ENCODE measurements around the gene KANSL3. TPM values are rescaled to one million over a fixed set of nuclear protein-coding genes. Genes with fewer than 3 reads are reported as not detected.

Gene KANSL3
- total RNA-seq, 1 donor from 2014 or later, result 45.5 TPM

DNA sequence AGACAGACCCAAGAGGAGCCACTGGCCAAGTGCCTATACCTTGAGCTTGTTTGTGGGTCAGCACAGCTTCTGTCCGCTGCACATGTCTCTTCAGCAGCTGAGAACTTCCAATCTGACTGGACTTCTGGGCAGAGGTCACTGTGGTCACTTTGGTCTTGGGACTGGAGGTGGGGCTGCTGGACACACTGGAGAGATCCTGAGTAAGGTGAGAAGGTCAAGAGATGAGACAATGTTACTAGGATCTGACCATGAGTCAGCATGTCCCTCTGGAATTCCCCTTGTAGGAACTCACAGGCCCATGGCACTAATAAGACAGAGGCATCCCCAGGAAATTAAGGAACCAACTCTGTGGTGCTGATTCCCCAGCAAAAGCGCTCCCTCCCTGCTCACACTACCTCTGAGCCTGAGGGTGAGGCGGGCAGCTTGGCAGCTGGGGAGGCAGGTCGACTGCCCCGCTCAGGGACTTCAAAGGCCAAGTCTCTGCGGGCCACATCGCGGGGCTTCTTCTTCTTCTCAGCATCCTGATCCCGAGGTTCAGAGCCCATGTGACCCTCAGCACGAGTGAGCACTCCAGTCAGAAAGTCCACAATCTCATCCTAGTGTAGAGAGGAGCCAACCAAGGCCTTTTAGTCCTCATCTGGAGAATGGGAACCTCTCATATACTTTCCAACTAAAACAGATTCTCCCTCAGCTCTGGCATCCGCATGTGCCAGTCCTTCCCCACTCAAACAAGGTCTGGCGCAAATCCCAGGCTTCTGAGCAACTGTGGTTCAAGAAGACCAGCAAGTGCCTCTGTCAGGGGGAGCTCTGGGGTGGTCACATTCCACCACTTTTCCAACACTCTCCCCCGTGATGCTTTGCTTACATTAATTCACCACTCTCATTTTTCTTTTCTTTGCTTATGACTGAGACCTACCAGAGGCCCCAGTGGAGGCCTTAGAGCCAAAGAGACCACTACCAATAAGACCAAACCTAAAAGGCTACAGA, 29.4 kb downstream of the KANSL3 start:
- peak overlapping the region; percentile 30 for H3K27ac Mint-ChIP-seq
- no peak for DNase-seq
- no peak overlapping the region for H3K4me3 Mint-ChIP-seq
- H3K27me3 Mint-ChIP-seq, result no peaks in the 10 kb centered on the region
- H3K4me1 Mint-ChIP-seq, result peaks cover 5% of the 10 kb centered on the region
- peaks cover 85% of the 10 kb centered on the region for H3K36me3 Mint-ChIP-seq (ENCODE audit: low read depth)
- H3K9me3 Mint-ChIP-seq, result no peaks in the 10 kb centered on the region
- intact Hi-C loops (cut with micrococcal nuclease), result no loop called here

DNA sequence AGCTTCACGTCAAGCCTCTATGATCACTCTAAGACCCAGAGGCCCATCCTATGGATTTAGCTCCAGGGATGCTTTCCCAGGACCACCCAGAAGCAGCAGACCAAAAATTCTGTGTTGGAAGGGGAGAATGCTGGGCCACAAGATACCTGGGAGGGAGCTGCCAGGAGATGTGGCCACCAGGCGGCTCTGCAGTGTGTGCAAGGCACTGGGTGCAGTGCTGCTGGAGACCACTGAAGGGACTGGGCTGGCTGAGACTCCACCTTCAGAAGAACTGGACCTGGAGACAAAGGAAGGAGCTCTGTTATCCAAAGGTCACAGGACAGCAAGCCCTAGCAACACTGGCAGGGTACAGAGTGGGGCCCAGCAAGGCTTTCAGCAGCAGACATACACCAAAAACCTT, 34.0 kb downstream of the KANSL3 start:
- no peak for DNase-seq
- no peaks in the 10 kb centered on the region for H3K27me3 Mint-ChIP-seq
- peak overlapping the region; percentile 21 for H3K27ac Mint-ChIP-seq
- intact Hi-C loops (cut with micrococcal nuclease), result loop anchor here (5.0 kb wide), 2 partner anchors 33 to 67 kb away; partner anchors contain the start of genes ARID5A and KANSL3
- no peaks in the 10 kb centered on the region for H3K9me3 Mint-ChIP-seq
- peaks cover 21% of the 10 kb centered on the region for H3K4me1 Mint-ChIP-seq
- H3K4me3 Mint-ChIP-seq, result no peak overlapping the region
- peaks cover 83% of the 10 kb centered on the region for H3K36me3 Mint-ChIP-seq (ENCODE audit: low read depth)

- Mint-ChIP-seq H3K36me3 (ENCODE audit: low read depth) (peaks cover 80% of the 10 kb centered on the region), H3K27ac (no peak overlapping the region), H3K4me3 (no peak overlapping the region), H3K27me3 (no peaks in the 10 kb centered on the region), H3K9me3 (no peaks in the 10 kb centered on the region), H3K4me1 (peaks cover 23% of the 10 kb centered on the region)
- intact Hi-C loops (cut with micrococcal nuclease), result loop anchor here (5.0 kb wide), 2 partner anchors 35 to 65 kb away; partner anchors contain the start of genes ARID5A and KANSL3
- peak; percentile 61 for DNase-seq
These were observed 35.7 kb downstream of the KANSL3 start for GRCh38 chr2:96602330-96602823.

DNA sequence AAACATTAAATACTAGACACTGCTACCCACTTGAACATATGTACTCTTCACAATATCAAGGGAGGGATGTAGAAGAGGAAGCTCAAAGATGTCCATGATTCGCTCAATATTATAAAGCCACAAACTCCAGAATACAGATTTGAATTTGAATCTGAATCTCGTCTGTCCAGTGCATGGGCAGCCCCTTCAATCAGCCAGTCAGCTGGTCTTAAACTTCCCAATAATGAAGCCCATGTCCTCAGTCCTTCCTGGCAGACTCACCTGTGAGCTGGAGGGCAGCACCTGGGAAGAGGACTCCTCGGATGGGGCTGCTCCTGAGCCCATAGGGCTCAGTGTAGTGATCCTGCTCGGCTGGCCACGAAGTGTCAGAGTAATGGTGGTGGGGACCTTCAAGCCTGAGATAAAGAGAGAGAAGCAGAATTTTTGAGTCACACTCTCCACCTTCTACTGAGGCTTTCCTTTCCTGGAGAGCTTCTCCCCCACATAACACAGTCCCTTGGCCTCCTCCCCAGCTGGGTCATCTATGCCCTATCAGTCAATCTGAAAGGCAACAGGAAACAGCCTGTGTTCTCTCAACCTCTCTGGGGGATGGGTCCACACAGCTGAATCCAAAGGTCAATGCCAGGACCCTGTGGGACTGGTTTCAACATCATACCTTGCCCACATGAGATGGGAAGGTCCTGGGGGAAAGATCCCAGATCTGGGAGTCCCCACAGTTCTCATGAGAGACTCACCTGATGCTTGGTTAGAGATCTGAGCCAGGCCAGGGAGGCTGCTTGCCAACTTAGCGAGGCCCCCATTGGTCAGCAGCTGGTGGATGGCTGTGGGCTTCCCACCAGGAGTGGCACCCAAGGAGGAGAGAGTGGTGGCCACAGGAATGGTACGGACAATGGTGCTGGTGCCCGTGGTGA, 36.5 kb downstream of the KANSL3 start:
- peaks cover 80% of the 10 kb centered on the region for H3K36me3 Mint-ChIP-seq (ENCODE audit: low read depth)
- H3K27me3 Mint-ChIP-seq, result no peaks in the 10 kb centered on the region
- no peaks in the 10 kb centered on the region for H3K9me3 Mint-ChIP-seq
- DNase-seq, result peak; percentile 65
- peak overlapping the region; percentile 88 for H3K27ac Mint-ChIP-seq
- intact Hi-C loops (cut with micrococcal nuclease), result loop anchor here (5.0 kb wide), 2 partner anchors 36 to 64 kb away; partner anchors contain the start of genes ARID5A and KANSL3
- H3K4me1 Mint-ChIP-seq, result peaks cover 25% of the 10 kb centered on the region
- H3K4me3 Mint-ChIP-seq, result peak overlapping the region; percentile 57

DNA sequence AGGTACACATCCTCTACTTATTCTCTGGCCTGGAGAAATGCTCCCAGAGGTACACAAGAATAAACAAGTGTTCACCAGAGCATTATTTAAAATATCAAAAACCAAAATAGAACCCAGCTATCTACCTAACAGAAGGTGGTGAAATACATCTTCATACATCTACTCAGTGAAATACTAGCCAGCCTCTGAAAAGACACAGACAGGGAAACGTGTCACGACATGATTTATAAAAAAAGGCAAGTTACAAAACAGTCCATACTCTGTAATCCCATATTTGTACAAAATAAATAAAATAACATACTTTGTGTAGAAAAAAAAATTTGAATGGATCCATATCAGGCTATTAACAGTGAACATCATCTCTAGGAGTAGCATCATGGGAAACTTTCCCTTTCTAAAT, 38.2 kb downstream of the KANSL3 start:
- no peaks in the 10 kb centered on the region for H3K9me3 Mint-ChIP-seq
- DNase-seq, result no peak
- H3K27ac Mint-ChIP-seq, result no peak overlapping the region
- H3K27me3 Mint-ChIP-seq, result no peaks in the 10 kb centered on the region
- H3K4me3 Mint-ChIP-seq, result no peak overlapping the region
- peaks cover 72% of the 10 kb centered on the region for H3K36me3 Mint-ChIP-seq (ENCODE audit: low read depth)
- intact Hi-C loops (cut with micrococcal nuclease), result loop anchor here (2.0 to 5.0 kb wide), 3 partner anchors 21 to 63 kb away; partner anchors contain the start of genes ARID5A and KANSL3
- H3K4me1 Mint-ChIP-seq, result peaks cover 35% of the 10 kb centered on the region

GRCh38 chr2:96596596-96596995, 41.5 kb downstream of the KANSL3 start:
- H3K4me1 Mint-ChIP-seq, result peaks cover 52% of the 10 kb centered on the region

DNA sequence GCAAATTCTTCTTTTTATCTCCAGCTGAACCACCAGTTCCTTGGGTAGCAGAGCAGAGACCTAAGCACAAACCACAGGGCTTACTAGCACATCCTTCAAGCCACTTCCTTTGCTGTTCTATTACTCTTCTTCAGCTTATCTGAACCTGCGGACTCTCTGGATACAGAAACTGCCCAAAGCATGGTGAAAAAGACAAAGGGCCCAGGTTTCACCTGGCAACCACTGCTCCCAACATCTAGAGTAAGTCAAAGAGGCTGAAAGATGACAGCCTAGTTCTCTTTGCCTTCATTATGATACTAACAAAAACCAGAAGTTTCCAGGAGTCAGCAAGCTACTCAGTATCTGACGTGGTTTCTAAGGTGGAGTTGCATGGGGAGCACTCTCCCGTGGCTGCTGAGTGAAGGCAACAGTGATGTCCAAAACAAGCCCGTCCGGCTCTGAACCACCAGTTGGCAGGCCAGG, 43.4 kb downstream of the KANSL3 start:
- peak overlapping the region; percentile 55 for H3K4me3 Mint-ChIP-seq

More at GRCh38 chr2:96596596-96596995, 41.5 kb downstream of the KANSL3 start:
- Mint-ChIP-seq H3K9me3 (peaks cover 6% of the 10 kb centered on the region), H3K4me3 (no peak overlapping the region), H3K27ac (no peak overlapping the region), H3K36me3 (ENCODE audit: low read depth) (peaks cover 79% of the 10 kb centered on the region), H3K27me3 (no peaks in the 10 kb centered on the region)
- DNase-seq, result no peak
- intact Hi-C loops (cut with micrococcal nuclease), result no loop called here

GRCh38 chr2:96594282-96594681, 43.8 kb downstream of the KANSL3 start:
- H3K4me3 Mint-ChIP-seq, result peak overlapping the region; percentile 55
- peaks cover 71% of the 10 kb centered on the region for H3K36me3 Mint-ChIP-seq (ENCODE audit: low read depth)
- DNase-seq, result no peak
- H3K4me1 Mint-ChIP-seq, result peaks cover 45% of the 10 kb centered on the region
- H3K9me3 Mint-ChIP-seq, result peaks cover 6% of the 10 kb centered on the region
- intact Hi-C loops (cut with micrococcal nuclease), result no loop called here
- H3K27ac Mint-ChIP-seq, result peak overlapping the region; percentile 88
- no peaks in the 10 kb centered on the region for H3K27me3 Mint-ChIP-seq

More for the DNA sequence above, 43.4 kb downstream of the KANSL3 start:
- Mint-ChIP-seq H3K36me3 (ENCODE audit: low read depth) (peaks cover 71% of the 10 kb centered on the region), H3K4me1 (peaks cover 45% of the 10 kb centered on the region), H3K9me3 (peaks cover 6% of the 10 kb centered on the region), H3K27ac (peak overlapping the region; percentile 88), H3K27me3 (no peaks in the 10 kb centered on the region)
- DNase-seq, result peak; percentile 82
- intact Hi-C loops (cut with micrococcal nuclease), result no loop called here

- peaks cover 6% of the 10 kb centered on the region for H3K9me3 Mint-ChIP-seq
- no peak for DNase-seq
- H3K4me3 Mint-ChIP-seq, result no peak overlapping the region
- H3K27me3 Mint-ChIP-seq, result no peaks in the 10 kb centered on the region
- H3K27ac Mint-ChIP-seq, result no peak overlapping the region
- intact Hi-C loops (cut with micrococcal nuclease), result no loop called here
- peaks cover 47% of the 10 kb centered on the region for H3K4me1 Mint-ChIP-seq
- H3K36me3 Mint-ChIP-seq (ENCODE audit: low read depth), result peaks cover 70% of the 10 kb centered on the region
These were observed 46.6 kb downstream of the KANSL3 start for GRCh38 chr2:96591494-96591893.

- peaks cover 44% of the 10 kb centered on the region for H3K4me1 Mint-ChIP-seq
- no peak for DNase-seq
- no peak overlapping the region for H3K27ac Mint-ChIP-seq
- H3K27me3 Mint-ChIP-seq, result no peaks in the 10 kb centered on the region
- H3K9me3 Mint-ChIP-seq, result peaks cover 6% of the 10 kb centered on the region
- H3K36me3 Mint-ChIP-seq (ENCODE audit: low read depth), result peaks cover 71% of the 10 kb centered on the region
- H3K4me3 Mint-ChIP-seq, result no peak overlapping the region
- intact Hi-C loops (cut with micrococcal nuclease), result no loop called here
These were observed 47.1 kb downstream of the KANSL3 start for GRCh38 chr2:96591054-96591453.

GRCh38 chr2:96587843-96588242, 50.3 kb downstream of the KANSL3 start:
- intact Hi-C loops (cut with micrococcal nuclease), result no loop called here
- no peaks in the 10 kb centered on the region for H3K27me3 Mint-ChIP-seq
- H3K9me3 Mint-ChIP-seq, result no peaks in the 10 kb centered on the region
- peaks cover 15% of the 10 kb centered on the region for H3K4me1 Mint-ChIP-seq
- peaks cover 59% of the 10 kb centered on the region for H3K36me3 Mint-ChIP-seq (ENCODE audit: low read depth)
- H3K4me3 Mint-ChIP-seq, result no peak overlapping the region
- DNase-seq, result no peak
- no peak overlapping the region for H3K27ac Mint-ChIP-seq

GRCh38 chr2:96584017-96584416, 54.1 kb downstream of the KANSL3 start:
- no peak for DNase-seq
- Mint-ChIP-seq H3K27me3 (no peaks in the 10 kb centered on the region), H3K9me3 (no peaks in the 10 kb centered on the region), H3K36me3 (ENCODE audit: low read depth) (peaks cover 34% of the 10 kb centered on the region), H3K4me1 (peaks cover 10% of the 10 kb centered on the region), H3K27ac (no peak overlapping the region), H3K4me3 (no peak overlapping the region)
- intact Hi-C loops (cut with micrococcal nuclease), result no loop called here

- Mint-ChIP-seq H3K27me3 (peaks cover 5% of the 10 kb centered on the region), H3K4me3 (no peak overlapping the region), H3K4me1 (no peaks in the 10 kb centered on the region), H3K27ac (no peak overlapping the region), H3K9me3 (no peaks in the 10 kb centered on the region), H3K36me3 (ENCODE audit: low read depth) (peaks cover 14% of the 10 kb centered on the region)
- intact Hi-C loops (cut with micrococcal nuclease), result no loop called here
- DNase-seq, result no peak
These were observed 57.3 kb downstream of the KANSL3 start for GRCh38 chr2:96580771-96581170.

All from activated CD4-positive, alpha-beta T cell treated with anti-CD3 and anti-CD28 coated beads, Interleukin-2, amount 10 ng/mL, durations not matched to agents 24 days and 14 days (primary cell).